ENCODE measurements around the gene PALM2AKAP2.

Gene PALM2AKAP2

DNA sequence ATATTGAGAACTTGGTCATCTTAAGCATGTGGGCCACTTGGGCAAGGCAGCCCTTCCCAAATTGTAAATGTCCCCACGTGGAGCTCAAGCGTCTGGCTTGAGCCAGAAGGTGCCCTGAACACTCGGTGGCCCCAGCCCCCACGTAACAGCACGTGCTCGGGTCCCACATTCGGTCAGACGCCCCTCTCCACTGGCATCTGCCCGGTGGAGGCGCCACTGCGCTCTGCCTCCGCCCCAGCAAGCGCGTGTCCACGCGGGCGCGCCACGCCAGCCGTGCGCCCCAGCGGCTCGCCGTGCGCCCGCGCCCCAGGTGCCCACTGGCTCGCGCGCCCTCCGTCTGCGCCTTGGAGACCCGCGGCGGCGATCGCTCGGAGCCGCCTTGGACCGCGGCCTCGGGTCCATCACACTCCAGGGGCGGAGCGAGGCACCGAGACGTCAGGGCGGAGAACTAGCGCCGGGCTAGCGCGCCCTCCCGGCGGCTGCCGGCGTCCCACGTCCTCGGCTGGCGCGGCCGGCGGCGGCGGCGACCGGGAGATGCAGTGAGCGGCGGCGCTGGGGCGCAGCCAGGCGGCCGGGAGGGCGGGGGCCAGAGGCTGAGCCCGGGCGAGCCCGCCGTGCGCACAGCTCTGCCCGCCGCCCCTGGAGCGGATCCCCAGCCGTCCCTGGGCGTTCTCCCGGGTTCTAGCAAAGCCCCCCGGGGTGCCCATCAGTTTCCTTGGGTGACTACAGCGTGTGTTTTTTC is at the start of gene PALM2AKAP2:
Gene PALM2AKAP2 (plus strand): TSS at position 488 of the 742 bp plus-strand sequence. CDS start 291 bp downstream, outside the sequence.
- DNase-seq (ENCODE audit: low spot score) = no peak

DNA sequence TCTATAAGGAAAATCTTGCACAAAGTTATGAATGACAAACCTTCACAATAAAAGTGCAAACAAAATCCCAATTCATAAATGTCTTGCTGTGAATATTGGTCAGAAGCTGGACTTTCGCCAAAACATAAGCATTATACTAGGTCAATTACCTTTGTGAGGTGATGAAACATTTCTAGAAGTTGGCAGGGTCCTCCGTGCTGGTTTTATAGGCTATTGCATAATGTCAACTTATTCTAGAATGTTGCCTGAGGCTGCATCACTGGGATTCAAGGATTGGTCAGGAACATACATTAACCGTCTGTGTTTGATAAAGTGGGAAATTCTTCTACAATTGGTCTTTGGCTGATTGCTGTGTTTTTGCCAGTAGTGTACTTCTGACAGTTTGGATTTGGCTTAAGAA is 49.8 kb upstream of the PALM2AKAP2 start:
- no peak for DNase-seq (ENCODE audit: low spot score)

DNA sequence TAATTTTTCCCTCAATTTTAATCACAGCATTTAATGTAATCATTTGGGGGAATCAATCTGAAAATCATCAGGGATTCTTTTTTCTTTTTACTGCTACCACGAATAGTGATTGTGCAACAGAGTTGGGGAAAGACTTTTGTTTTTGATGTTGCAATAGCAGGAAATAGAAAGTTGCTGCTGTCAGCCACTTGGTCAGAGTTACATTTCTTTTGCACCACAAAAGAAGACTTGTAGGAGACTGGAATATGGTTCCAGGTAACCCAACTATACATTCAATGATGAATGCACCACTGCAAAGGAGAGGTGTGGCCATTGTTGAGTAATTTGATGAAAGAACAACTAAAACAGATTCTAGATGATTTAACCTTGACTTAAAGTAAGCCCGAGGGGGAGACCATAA is 46.3 kb upstream of the PALM2AKAP2 start:
- DNase-seq (ENCODE audit: low spot score) = no peak

DNA sequence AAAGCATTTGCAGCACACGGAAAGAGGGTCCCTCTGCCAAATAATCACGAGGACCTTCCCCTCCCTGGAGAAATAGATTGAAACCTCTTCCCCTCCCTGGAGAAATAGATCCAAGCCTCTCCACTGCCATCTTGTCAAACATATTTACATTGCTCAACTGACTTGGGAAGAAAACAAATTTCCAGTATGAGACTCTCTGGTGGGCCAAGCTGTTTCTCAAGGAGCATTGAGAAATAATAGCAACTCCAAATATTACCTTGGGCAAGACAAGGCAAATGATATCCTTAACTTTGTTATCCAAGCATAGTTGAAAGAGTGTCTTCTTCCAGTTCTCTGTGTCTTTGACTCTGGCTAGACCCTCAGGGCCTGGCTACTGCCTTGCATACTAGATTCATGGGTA is 45.2 kb upstream of the PALM2AKAP2 start:
- DNase-seq (ENCODE audit: low spot score) = no peak

DNA sequence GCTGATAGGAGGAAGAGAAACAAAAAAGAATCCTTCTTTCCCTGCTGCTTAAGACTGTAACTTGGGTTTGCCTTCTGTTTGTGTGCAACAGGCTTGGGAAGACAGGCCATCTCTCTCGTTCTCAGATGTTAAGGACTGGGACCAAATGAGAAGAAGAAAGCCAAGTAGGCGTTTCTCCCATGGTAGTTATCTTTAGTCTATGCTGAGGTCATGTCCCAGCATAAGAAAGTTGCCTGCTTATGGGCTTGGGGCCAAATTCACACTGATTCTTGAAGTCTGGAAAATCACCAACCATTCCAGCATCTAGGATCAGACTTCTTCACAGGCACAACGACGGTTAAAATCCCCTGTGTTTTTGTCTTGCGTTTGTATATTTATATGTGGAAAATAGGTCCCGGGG is 44.2 kb upstream of the PALM2AKAP2 start:
- DNase-seq (ENCODE audit: low spot score) = no peak

DNA sequence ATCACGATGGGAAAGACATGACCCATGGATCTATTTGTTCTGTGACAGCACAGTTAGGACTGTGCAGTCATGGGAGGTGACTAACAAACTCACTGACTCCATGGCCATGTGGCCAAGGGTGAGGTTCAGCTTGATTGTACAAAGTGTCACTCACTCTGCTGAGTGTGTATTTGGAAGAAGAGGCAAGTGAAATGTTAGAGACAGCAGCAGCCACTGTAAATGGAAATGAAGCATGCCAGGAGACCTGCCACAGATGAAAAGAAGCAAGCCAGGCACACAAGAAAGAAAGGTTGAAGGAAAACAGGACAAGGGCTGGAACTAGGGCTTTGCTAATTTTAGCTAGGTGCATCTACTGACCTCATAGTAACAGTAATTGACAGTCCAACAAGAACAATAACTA is 42.7 kb upstream of the PALM2AKAP2 start:
- no peak for DNase-seq (ENCODE audit: low spot score)

DNA sequence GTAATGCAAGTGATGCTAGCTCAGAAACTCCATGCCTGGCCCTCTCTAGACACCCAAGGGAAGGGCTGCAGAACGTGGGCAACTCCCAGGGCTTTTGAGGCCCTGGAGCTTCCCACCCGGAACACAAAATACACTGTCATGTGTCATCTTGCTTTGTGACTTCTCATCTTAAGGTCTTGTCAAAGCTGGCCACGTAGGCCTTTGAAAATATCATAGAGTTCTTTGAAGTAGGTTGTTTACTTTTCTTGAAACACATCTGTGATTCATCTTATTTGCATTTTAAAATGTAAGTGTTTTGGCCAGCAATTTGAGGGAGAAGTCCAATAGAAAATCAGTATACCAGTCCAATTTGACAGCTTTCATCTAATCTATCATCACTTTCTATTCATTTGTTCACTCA is 40.2 kb upstream of the PALM2AKAP2 start:
- no peak for DNase-seq (ENCODE audit: low spot score)

DNA sequence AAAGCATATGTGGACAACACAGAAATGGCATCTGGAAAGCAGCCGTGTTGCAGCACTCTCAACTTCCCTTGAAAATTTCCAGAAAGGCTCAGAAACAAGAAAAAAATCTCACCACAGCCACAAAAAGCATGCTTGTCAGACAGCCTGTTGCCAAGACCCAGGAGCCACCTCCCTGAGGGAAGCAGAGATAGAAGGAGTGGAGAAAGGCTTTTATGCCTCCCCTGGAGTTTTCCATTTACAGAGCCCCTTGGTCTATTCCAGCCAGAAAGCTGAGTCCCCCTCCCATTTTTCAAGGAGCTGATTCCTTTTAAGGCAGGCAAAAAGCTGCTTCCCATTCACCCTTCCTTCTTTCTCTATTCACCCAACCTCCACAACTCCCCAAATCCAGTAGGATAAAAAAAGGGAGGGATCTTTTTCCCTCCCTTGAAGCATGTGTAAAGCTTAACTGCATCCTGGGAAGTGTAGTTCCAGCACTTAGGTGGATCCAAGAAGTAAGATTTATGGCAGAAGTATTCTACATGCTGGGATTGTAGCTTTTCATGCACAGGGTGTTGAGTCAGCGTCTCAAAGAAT is 37.1 kb upstream of the PALM2AKAP2 start:
- no peak for DNase-seq (ENCODE audit: low spot score)

DNA sequence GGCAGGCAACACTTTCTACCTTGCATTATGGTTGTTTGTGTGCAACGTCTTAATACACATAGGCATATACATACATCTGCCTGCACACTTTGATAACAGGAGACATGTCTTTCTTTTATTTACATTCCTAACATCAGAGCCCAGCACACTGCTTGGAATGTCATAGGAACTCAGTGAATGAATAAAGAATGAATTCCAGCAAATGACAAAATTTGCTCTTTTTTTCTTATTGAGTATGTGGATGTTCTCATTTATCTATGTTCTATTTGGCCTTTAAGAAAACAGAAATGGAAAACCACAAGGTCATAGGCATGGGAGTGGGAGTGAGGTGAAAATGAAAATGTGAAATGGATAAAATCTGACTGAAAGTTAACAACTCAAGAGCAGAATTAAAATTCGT is 36.3 kb upstream of the PALM2AKAP2 start:
- no peak for DNase-seq (ENCODE audit: low spot score)

DNA sequence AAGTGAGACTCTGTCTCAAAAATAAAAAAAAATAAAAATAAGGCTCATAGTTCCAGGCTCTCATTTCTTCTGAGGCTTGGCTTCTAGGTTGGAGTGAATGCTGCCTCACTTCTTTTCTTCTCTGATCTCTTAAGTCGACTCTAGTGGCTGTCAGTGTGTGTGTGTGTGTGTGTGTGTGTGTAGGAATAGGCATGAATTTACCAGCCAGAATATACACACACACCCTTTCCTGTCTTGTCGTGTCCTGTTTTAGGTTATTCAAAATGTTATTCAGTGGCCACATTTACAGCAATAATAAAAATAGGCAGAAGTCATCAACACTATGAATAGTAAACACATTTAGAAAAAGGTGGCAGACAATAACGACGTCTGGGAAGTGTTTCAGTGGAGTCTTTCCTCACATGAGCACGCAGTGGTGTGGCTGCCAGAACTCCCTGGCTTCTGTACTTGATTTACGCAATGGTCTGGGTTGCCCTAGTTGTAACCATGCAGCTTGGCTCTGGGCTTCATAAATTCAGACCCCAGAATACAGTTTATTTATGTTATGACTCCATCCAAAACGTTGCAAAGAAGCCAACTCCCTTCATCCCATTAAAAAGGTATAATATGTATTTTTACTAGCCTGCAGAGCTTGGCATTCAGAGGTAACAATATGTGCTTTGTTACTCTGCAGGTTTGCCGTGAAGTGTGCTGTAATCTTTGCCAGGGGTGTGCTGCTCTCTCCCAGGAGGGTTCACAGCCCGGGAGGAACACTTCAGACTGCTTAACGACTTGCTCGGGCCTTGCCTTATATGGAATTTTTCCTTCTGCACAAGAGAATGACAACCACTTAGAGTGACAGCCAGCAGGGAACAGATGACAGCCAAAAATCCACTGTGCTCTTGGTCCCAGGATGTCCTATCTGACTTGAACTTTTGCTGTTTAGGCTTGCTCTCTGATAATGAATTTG is 34.4 kb upstream of the PALM2AKAP2 start:
- DNase-seq (ENCODE audit: low spot score) = no peak

DNA sequence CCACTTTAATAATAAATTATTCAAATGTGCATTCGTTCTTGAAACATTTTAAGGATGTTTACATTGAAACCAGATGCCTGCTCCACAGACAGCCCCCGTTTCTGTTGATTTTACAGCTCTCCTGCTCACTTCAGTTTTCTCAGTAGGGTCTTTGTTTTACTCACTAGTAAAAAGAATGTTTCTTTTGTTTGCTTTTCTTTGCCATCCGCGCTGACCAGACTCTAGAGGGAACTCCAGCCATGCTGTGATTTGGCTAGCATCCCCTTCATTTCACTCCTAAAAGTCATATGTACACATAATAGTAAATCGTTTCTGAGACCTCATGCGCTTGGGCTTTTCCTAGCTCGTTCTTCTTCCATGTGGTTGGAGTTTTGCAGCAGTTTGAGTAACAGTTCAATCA is 28.7 kb upstream of the PALM2AKAP2 start:
- no peak for DNase-seq (ENCODE audit: low spot score)

DNA sequence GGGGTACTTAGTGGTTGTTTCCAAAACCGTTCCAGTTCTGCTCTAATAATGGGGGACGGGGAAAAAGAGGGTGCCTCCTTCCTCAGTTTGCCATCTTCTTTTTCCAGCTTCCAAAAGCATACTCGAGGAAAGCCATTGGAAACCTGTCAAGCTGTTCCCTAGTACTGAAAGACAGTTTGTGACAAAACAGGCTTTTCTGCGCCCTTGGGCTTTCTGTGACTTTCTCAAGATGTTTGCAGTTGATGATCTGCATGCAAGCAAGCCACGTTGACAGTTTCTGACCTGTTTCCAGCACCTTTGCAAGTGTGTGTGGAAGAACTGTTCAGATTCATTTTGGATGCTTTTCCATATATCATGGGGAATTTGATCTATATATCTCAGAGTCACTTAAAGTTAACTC is 26.7 kb upstream of the PALM2AKAP2 start:
- no peak for DNase-seq (ENCODE audit: low spot score)

DNA sequence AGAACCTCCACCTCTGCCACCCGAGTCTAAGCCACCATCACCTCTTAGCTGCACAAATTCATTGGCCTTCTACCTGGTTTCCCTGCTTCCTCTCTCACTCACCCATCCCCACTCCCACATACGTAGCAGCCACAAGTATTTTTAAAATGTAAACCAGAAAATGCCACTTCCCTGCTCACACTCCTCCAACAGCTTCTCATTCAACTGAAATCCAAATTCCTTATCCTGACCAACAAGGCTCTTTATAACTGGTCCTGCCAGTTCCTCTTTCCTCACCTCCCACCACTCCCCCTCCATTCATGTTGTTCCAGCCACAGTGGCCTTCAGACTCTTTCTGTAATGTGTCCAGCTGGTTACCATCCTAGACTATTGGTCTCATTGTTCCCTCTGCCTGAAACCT is 25.0 kb upstream of the PALM2AKAP2 start:
- no peak for DNase-seq (ENCODE audit: low spot score)

DNA sequence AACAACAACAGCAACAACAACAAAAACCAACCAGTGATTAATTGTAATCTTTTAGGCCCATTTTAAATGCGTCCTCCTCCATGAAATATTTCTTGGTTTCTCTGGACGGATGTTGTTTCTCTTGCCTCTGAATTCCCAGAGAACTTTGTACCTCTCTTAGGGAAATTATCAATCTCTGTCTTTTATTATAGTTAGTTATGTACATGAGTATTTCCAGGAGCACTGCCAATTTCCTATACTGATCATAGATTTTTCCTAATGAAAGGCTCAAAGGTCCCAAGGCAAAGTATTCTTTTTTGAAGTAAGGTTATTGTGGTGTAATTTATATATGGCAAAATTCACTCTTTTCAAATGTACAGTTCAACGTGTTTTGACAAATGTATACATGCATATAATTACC is 20.4 kb upstream of the PALM2AKAP2 start:
- no peak for DNase-seq (ENCODE audit: low spot score)

DNA sequence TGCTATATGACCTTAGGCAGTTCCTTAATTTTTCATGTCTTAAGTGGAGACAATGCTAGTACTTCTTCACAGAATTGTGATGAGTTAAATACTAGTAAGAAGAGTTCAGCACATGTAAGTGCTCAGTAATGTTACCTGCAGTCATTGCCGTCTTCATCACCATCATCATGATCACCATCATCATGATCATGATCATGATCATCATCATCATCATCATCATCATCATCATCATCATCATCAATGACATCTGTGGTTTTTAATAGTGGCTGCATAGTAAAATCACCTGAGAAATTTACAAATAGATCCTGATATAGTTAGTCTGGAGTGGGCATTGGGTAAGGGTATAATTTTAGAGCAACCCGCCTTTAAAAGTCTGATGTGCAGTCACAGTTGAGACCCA is 14.7 kb upstream of the PALM2AKAP2 start:
- no peak for DNase-seq (ENCODE audit: low spot score)

DNA sequence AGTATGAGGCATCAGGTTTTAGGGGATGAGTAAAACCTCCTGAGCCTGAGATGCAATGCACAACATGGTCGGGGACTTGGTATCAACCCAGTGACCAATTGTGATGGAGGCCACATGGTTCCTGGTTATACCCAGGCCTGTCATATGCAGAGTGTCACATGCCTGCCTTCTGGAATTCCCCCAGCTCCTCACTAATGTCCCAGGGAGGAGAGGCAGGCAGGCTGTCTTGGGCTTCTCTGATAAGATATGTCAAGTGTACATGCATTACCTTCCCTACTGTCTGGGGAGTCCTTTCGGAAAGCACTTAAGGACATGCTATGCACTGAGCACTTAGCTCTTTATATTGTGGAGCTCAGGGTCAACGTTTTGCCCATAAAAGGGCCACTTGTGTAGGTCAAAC is 14.2 kb upstream of the PALM2AKAP2 start:
- no peak for DNase-seq (ENCODE audit: low spot score)

DNA sequence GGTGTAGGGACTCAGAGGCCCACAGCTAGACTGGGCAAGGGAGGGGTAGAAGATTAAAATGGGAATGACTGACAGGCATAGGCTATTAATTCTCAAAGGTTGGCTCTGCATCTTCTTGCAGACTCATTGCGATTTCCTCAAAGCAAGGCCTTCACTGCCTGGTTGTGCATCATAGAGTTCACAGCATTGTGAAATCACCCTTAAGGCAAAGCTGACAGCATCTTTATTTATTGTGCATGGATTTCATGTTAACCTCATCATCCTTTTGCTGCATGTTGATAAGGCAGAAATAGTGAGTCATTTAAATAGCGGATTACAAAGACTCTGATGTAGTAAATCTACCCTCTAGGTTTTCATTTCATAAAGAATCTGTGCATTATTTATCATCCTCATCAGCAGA is 13.6 kb upstream of the PALM2AKAP2 start:
- DNase-seq (ENCODE audit: low spot score) = no peak

DNA sequence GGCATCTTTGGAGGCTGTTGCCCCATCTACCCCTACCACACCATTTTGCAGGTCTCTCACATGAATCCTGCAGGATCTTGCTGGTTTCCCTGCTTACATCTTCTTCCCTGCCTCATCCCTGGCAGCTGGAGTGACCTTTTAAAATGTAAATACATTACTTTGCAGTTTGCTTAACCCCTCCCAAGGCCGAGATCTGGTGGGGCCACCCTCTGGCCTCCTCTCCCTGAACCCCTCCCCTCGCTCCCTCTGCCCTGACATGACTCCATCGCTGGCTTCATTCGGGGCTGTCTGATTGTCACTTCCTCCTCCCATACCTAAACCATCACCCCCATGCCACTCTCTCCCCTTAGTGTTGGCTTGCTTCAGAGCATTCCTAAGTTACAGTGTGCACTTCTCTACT is 12.6 kb upstream of the PALM2AKAP2 start:
- DNase-seq (ENCODE audit: low spot score) = no peak

DNA sequence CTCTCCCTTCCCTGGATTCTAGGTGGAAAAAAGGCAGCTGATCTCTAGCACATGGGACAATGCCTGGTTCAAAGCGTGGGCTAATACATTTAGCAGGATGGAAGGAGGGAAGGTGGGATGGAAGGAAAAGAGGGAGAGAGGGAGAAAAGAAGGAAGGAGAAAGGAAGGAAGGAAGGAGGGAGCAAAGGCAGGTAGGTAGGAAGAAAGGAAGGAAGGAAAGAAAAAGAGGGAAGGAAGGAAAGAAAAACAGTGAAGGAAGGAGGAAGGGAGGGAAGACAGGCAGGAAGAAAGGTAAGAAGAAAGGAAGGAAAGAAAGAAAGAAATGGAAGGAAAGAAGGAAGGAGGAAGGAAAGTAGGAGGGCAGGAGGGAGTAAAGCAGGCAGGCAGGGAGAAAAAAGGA is 12.2 kb upstream of the PALM2AKAP2 start:
- no peak for DNase-seq (ENCODE audit: low spot score)

DNA sequence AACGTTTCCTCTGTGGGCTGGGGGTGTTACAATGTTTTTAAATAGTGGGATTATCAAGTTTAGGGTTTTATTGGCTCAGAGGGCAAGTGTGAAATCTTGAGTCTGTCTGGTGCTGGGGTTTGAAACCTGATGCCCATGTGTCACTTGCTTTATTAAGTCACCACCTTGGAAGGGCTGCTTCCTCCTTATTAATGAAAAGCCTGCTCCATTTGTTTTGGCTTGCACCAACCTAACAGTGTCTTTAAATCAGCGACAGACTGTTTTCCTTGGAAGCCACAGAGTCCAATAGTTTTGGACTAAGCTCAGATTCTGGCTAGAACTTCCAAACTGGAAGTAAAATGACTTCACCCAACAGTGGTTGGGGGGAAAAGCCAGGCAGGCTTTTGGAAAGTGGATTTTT is 10.7 kb upstream of the PALM2AKAP2 start:
- no peak for DNase-seq (ENCODE audit: low spot score)

DNA sequence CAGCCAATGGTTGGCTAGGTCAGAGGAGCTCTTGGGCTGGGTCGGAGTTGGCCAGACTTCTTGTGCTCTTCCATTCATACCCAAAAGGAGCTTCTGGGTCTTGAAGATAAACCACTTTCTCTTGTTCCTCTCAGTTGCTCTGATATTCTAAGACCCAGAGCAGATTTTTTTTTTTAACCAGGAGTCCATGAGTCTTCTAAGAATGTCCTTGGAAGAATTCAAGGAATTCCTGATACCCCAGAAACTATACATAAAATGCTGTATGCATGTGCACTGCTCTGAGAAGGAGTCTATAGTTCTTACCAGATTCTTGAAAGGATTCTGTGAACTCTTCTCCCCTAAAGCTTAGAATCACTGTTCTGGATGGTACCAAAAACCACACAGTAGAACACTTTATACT is 9.9 kb upstream of the PALM2AKAP2 start:
- DNase-seq (ENCODE audit: low spot score) = no peak

DNA sequence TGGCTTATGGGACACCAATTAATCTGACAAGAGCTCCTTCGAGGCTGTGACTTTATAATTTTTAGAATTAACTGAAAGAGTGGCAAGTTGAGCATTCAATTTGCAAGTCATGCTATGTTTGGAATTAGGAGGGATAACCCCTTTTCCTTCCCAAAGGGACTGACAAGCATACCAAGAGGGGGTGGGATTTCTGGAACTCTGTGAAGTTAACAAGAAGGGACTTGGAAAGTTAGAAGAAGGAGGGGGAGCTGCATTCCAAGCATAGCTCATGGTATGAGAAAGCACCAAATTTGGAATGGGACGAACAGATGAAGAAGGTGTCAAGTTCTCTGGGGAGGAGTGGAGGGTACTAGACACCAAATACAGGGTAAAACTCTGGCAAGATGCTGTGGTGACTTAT is 8.9 kb upstream of the PALM2AKAP2 start:
- no peak for DNase-seq (ENCODE audit: low spot score)
